GM12892 (cell line): ENCODE measurements around the gene PROK2.

Experiments
- POLR2A ChIP-seq: IDR thresholded peaks from 2 replicates; pipeline ENCODE4 v1.6.1; 2011; ENCODE audit warnings: low read depth, low read length, control low read depth
- POLR2AphosphoS5 ChIP-seq: IDR thresholded peaks from 2 replicates; pipeline ENCODE4 v1.6.1; 2011; ENCODE audit warnings: low read depth, low read length, control low read depth

GRCh38 chr3:71728632-71729342 lies 56.2 kb downstream of the PROK2 start:
- TF ChIP-seq POLR2A = no peak
- no peak for TF ChIP-seq POLR2AphosphoS5
